GM21529 (cell line): ENCODE measurements around the gene DNASE1L3.
"Not testable (repeated sequence)": the region's sequence is repeated elsewhere in the genome, so short reads cannot be mapped to it uniquely, and the experiment has no call there.

Experiments used
- ATAC-seq: cut with Tn5 transposase; IDR thresholded peaks from one replicate; pipeline ENCODE4 v1.9.1; 2021; ENCODE audit not compliant: unreplicated experiment

The DNASE1L3 gene

GRCh38 chr3:58236527-58237237 lies 25.9 kb upstream of the DNASE1L3 start:
- ATAC-seq, result no peak

GRCh38 chr3:58235970-58236369 lies 25.2 kb upstream of the DNASE1L3 start:
- no peak for ATAC-seq

GRCh38 chr3:58234516-58234931 lies 23.8 kb upstream of the DNASE1L3 start:
- ATAC-seq, result no peak

GRCh38 chr3:58231666-58232065 lies 20.9 kb upstream of the DNASE1L3 start:
- no peak for ATAC-seq

- no peak for ATAC-seq
These were observed 20.2 kb upstream of the DNASE1L3 start for GRCh38 chr3:58230876-58231552.

GRCh38 chr3:58227933-58228332 lies 17.2 kb upstream of the DNASE1L3 start:
- not testable (repeated sequence) for ATAC-seq

- ATAC-seq, result no peak
These were observed 13.1 kb upstream of the DNASE1L3 start for GRCh38 chr3:58223855-58224254.

- ATAC-seq, result no peak
These were observed 11.5 kb upstream of the DNASE1L3 start for GRCh38 chr3:58222161-58222724.

- ATAC-seq, result no peak
These were observed 8.1 kb upstream of the DNASE1L3 start for GRCh38 chr3:58218904-58219303.

GRCh38 chr3:58217209-58217811 lies 6.5 kb upstream of the DNASE1L3 start:
- no peak for ATAC-seq

GRCh38 chr3:58216496-58217195 lies 5.9 kb upstream of the DNASE1L3 start:
- ATAC-seq, result no peak

GRCh38 chr3:58215317-58216025 lies 4.7 kb upstream of the DNASE1L3 start:
- ATAC-seq, result peak; percentile 4

GRCh38 chr3:58214484-58215316 lies 3.9 kb upstream of the DNASE1L3 start:
- peak; percentile 77 for ATAC-seq

- ATAC-seq, result no peak
These were observed 839 bp downstream of the DNASE1L3 start for GRCh38 chr3:58209933-58210332.

GRCh38 chr3:58207954-58208353 lies 2.8 kb downstream of the DNASE1L3 start:
- no peak for ATAC-seq

- ATAC-seq, result no peak
These were observed 4.3 kb downstream of the DNASE1L3 start for GRCh38 chr3:58206406-58207011.

GRCh38 chr3:58205981-58206380 lies 4.8 kb downstream of the DNASE1L3 start:
- no peak for ATAC-seq

- no peak for ATAC-seq
These were observed 6.1 kb downstream of the DNASE1L3 start for GRCh38 chr3:58204720-58205119.

- ATAC-seq, result no peak
These were observed 7.2 kb downstream of the DNASE1L3 start for GRCh38 chr3:58203541-58203940.
